ENCODE measurements around the gene SPTLC1.

DNA sequence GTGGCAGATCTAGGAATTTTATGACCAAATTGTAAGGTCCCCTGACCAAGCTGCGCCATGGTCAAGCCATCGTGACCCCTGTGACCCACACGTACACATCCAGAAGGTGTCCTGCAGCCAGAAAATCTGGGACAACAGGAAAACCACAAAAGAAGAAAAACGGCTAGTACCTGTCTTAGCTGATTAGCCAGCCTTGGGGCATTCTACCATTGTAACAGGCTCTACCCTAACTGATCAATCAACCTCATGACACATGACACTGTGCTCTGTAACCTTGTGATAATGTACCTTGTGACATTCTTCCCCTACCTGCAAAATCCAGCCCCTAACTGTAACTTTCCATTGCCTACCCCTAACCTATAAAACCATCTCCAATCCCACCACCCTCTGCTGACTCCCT, 43.6 kb downstream of the SPTLC1 start:
- TF ChIP-seq POLR2AphosphoS5 (IDR thresholded peaks at IDR 0.05; ENCODE audit: low read depth) = no peak
- TF ChIP-seq, protein P1, sequence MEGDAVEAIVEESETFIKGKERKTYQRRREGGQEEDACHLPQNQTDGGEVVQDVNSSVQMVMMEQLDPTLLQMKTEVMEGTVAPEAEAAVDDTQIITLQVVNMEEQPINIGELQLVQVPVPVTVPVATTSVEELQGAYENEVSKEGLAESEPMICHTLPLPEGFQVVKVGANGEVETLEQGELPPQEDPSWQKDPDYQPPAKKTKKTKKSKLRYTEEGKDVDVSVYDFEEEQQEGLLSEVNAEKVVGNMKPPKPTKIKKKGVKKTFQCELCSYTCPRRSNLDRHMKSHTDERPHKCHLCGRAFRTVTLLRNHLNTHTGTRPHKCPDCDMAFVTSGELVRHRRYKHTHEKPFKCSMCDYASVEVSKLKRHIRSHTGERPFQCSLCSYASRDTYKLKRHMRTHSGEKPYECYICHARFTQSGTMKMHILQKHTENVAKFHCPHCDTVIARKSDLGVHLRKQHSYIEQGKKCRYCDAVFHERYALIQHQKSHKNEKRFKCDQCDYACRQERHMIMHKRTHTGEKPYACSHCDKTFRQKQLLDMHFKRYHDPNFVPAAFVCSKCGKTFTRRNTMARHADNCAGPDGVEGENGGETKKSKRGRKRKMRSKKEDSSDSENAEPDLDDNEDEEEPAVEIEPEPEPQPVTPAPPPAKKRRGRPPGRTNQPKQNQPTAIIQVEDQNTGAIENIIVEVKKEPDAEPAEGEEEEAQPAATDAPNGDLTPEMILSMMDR (conservative IDR thresholded peaks at IDR 0.05; ENCODE audit: low read depth in 2 of 2) = no peak
- TF ChIP-seq EZH2phosphoT487 (IDR thresholded peaks at IDR 0.05; ENCODE audit: unreplicated experiment) = no peak
- TF ChIP-seq, protein P2, sequence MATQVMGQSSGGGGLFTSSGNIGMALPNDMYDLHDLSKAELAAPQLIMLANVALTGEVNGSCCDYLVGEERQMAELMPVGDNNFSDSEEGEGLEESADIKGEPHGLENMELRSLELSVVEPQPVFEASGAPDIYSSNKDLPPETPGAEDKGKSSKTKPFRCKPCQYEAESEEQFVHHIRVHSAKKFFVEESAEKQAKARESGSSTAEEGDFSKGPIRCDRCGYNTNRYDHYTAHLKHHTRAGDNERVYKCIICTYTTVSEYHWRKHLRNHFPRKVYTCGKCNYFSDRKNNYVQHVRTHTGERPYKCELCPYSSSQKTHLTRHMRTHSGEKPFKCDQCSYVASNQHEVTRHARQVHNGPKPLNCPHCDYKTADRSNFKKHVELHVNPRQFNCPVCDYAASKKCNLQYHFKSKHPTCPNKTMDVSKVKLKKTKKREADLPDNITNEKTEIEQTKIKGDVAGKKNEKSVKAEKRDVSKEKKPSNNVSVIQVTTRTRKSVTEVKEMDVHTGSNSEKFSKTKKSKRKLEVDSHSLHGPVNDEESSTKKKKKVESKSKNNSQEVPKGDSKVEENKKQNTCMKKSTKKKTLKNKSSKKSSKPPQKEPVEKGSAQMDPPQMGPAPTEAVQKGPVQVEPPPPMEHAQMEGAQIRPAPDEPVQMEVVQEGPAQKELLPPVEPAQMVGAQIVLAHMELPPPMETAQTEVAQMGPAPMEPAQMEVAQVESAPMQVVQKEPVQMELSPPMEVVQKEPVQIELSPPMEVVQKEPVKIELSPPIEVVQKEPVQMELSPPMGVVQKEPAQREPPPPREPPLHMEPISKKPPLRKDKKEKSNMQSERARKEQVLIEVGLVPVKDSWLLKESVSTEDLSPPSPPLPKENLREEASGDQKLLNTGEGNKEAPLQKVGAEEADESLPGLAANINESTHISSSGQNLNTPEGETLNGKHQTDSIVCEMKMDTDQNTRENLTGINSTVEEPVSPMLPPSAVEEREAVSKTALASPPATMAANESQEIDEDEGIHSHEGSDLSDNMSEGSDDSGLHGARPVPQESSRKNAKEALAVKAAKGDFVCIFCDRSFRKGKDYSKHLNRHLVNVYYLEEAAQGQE (IDR thresholded peaks at IDR 0.05; ENCODE audit: unreplicated experiment) = no peak
- no peak for TF ChIP-seq EZH2 (IDR thresholded peaks at IDR 0.05; ENCODE audit: low read depth, unreplicated experiment)
- no peak for TF ChIP-seq CREB1 (CRISPR knock-in tag; IDR thresholded peaks at IDR 0.05; ENCODE audit: low read depth)
- TF ChIP-seq STAT1 (IDR thresholded peaks at IDR 0.05; ENCODE audit: unreplicated experiment) = no peak
- TF ChIP-seq, protein P3, sequence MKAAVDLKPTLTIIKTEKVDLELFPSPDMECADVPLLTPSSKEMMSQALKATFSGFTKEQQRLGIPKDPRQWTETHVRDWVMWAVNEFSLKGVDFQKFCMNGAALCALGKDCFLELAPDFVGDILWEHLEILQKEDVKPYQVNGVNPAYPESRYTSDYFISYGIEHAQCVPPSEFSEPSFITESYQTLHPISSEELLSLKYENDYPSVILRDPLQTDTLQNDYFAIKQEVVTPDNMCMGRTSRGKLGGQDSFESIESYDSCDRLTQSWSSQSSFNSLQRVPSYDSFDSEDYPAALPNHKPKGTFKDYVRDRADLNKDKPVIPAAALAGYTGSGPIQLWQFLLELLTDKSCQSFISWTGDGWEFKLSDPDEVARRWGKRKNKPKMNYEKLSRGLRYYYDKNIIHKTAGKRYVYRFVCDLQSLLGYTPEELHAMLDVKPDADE (IDR thresholded peaks at IDR 0.05) = no peak
- no peak for TF ChIP-seq JUNB (IDR thresholded peaks at IDR 0.05; ENCODE audit: unreplicated experiment)
- TF ChIP-seq, protein P4, sequence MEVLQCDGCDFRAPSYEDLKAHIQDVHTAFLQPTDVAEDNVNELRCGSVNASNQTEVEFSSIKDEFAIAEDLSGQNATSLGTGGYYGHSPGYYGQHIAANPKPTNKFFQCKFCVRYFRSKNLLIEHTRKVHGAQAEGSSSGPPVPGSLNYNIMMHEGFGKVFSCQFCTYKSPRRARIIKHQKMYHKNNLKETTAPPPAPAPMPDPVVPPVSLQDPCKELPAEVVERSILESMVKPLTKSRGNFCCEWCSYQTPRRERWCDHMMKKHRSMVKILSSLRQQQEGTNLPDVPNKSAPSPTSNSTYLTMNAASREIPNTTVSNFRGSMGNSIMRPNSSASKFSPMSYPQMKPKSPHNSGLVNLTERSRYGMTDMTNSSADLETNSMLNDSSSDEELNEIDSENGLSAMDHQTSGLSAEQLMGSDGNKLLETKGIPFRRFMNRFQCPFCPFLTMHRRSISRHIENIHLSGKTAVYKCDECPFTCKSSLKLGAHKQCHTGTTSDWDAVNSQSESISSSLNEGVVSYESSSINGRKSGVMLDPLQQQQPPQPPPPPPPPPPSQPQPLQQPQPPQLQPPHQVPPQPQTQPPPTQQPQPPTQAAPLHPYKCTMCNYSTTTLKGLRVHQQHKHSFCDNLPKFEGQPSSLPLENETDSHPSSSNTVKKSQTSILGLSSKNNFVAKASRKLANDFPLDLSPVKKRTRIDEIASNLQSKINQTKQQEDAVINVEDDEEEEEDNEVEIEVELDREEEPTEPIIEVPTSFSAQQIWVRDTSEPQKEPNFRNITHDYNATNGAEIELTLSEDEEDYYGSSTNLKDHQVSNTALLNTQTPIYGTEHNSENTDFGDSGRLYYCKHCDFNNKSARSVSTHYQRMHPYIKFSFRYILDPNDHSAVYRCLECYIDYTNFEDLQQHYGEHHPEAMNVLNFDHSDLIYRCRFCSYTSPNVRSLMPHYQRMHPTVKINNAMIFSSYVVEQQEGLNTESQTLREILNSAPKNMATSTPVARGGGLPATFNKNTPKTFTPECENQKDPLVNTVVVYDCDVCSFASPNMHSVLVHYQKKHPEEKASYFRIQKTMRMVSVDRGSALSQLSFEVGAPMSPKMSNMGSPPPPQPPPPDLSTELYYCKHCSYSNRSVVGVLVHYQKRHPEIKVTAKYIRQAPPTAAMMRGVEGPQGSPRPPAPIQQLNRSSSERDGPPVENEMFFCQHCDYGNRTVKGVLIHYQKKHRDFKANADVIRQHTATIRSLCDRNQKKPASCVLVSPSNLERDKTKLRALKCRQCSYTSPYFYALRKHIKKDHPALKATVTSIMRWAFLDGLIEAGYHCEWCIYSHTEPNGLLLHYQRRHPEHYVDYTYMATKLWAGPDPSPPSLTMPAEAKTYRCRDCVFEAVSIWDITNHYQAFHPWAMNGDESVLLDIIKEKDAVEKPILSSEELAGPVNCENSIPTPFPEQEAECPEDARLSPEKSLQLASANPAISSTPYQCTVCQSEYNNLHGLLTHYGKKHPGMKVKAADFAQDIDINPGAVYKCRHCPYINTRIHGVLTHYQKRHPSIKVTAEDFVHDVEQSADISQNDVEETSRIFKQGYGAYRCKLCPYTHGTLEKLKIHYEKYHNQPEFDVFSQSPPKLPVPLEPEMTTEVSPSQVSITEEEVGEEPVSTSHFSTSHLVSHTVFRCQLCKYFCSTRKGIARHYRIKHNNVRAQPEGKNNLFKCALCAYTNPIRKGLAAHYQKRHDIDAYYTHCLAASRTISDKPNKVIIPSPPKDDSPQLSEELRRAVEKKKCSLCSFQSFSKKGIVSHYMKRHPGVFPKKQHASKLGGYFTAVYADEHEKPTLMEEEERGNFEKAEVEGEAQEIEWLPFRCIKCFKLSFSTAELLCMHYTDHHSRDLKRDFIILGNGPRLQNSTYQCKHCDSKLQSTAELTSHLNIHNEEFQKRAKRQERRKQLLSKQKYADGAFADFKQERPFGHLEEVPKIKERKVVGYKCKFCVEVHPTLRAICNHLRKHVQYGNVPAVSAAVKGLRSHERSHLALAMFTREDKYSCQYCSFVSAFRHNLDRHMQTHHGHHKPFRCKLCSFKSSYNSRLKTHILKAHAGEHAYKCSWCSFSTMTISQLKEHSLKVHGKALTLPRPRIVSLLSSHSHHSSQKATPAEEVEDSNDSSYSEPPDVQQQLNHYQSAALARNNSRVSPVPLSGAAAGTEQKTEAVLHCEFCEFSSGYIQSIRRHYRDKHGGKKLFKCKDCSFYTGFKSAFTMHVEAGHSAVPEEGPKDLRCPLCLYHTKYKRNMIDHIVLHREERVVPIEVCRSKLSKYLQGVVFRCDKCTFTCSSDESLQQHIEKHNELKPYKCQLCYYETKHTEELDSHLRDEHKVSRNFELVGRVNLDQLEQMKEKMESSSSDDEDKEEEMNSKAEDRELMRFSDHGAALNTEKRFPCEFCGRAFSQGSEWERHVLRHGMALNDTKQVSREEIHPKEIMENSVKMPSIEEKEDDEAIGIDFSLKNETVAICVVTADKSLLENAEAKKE (CRISPR knock-in tag; IDR thresholded peaks at IDR 0.05) = no peak
- no peak for TF ChIP-seq ZNF114 (CRISPR knock-in tag; IDR thresholded peaks at IDR 0.05)
- TF ChIP-seq NANOG (IDR thresholded peaks at IDR 0.05; ENCODE audit: borderline replicate concordance) = no peak
